Prostate gland (tissue), 2 donors: Measurements from ENCODE around the gene DNAH14. TPM values are rescaled to one million over a fixed set of nuclear protein-coding genes. Genes with fewer than 3 reads are reported as not detected.

Experiments used
- DNase-seq: peaks from one replicate; pipeline ENCODE4 v3.0.0-alpha.2; 2019; ENCODE audit warnings: low spot score
- H3K27ac ChIP-seq, 2 donors: fragments of 200-600 bp; sonication (generic); 2 replicates each; pipeline ENCODE4 v1.5.1; 2017 to 2019
- H3K27me3 ChIP-seq: fragments of 200-600 bp; sonication (generic); replicated peaks from 2 replicates; pipeline ENCODE4 v1.5.1; 2019; ENCODE audit not compliant: insufficient read depth
- H3K36me3 ChIP-seq, 2 donors: fragments of 200-600 bp; sonication (generic); 1 replicate in 1 of 2; 2 replicates in 1 of 2; pipeline versions ENCODE4 v1.5.1 to v1.8.1; 2017 to 2019
- H3K4me1 ChIP-seq: fragments of 200-600 bp; sonication (generic); replicated peaks from 2 replicates; pipeline ENCODE4 v1.5.1; 2019
- H3K4me3 ChIP-seq, 2 donors: fragments of 200-600 bp; sonication (generic); 2 replicates each; pipeline ENCODE4 v1.5.1; 2017 to 2019
- H3K9me3 ChIP-seq: fragments of 200-600 bp; sonication (generic); 2 replicates; pipeline ENCODE4 v1.5.1; 2017
- POLR2A ChIP-seq: fragments of 450-650 bp; IDR thresholded peaks from one replicate; pipeline ENCODE4 v1.6.1; 2016; ENCODE audit warnings: antibody characterized with exemption, mild to moderate bottlenecking
- POLR2AphosphoS5 ChIP-seq: sonication (generic); formaldehyde crosslinking; IDR thresholded peaks from one replicate; pipeline ENCODE4 v1.6.1; 2017; ENCODE audit warnings: antibody characterized with exemption
- WGBS: methylation state at CpG from one replicate; pipeline ENCODE4 v1.1.5; 2018; 5-methylcytosine and 5-hydroxymethylcytosine counted together
- intact Hi-C: fragments of 100-400 bp; cut with DNase I; formaldehyde crosslinking; loops from one replicate; pipeline ENCODE4 v1.14.2; 2022
- total RNA-seq, 2 donors: library from RNA; depleted of rRNA; stranded (reverse); fragments of >200 nt; gene quantifications; one replicate each; pipeline ENCODE4 v1.1.0, GENCODE V29; 2016
- TF ChIP-seq, protein P1 (sequence below), 4 experiments: fragments of 200-600 bp in 2 of 4; fragments of 450-650 bp in 2 of 4; sonication (generic) in 2 of 4; IDR thresholded peaks; 1 replicate in 3 of 4; 2 replicates in 1 of 4; pipeline ENCODE4 v1.5.1; 2016 to 2019; ENCODE audit warnings: antibody characterized with exemption in 4 of 4, mild to moderate bottlenecking in 2 of 4, moderate library complexity in 2 of 4

DNAH14 gene
- total RNA-seq, 2 donors from 2014 or later, result 16.5 to 26.8 TPM

DNA sequence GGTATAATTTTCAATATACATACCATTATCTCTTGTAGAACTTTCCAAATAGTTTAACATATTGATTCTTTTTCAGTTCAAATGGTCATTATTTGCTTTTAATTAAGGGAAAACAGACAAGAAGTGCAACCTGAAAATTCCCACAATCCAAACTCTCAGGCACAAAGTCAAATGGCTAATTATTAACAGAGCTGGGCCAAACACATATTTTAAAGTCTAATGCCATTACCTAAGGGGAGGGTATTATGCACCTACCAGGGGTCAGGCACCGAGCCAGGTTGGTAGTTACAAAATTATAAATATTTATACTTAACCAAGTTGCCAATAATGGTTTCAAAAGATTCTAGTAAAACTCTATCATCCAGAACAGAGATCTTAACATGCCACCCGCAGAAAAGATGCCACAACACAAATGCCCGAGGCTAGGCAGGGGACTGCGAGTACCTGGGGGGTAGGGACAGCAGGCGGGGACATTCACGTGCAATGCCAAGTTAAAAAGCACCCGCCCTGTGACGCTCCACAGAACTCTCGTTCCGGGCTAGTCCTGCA lies 483.4 kb downstream of the DNAH14 start:
- TF ChIP-seq POLR2AphosphoS5, result peak; percentile 70
- no peak for TF ChIP-seq POLR2A
- Histone ChIP-seq H3K27ac (no peak overlapping the region), H3K36me3 (peaks cover 0 to 7% of the 10 kb centered on the region in 2 donors), H3K27me3 (no peaks in the 10 kb centered on the region), H3K9me3 (no peaks in the 10 kb centered on the region), H3K4me3 (no peak overlapping the region), H3K4me1 (peaks cover 4% of the 10 kb centered on the region)
- whole genome bisulfite sequencing, result 35% methylated on average over 10 of the region's 10 CpGs
- peak; percentile 65 for DNase-seq
- intact Hi-C loops, result no loop called here

DNA sequence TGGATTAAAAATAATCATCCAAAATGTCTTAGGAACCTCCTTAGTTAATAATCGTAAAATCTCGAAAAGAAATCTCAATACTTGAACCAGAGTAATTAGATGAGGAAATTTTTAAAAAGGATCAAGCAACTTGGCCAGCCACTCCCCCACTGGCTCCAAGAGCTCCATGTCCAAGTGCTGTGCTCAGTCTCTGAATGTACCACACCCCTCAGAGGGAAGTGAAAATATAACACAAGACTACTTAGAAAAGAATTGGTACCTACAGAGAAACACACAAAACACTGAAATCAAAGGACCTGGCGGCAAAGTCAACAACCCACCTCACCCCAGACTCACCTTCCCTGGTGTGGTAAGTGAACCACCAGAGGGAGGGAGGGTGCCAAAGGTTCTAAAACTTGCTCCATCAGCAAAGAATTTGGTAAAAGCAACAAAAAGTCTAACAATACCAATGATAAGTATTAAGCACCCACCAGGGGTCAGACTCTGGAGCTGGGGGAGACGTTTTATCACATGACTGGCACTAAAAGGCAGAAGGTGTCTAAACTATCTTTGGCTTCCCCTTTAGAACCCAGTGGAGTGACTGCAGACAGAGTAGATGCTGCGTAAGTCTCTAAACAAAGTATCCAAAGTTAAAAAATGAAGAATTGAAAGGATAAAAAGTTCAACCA lies 484.4 kb downstream of the DNAH14 start:
- Histone ChIP-seq H3K27me3 (no peaks in the 10 kb centered on the region), H3K4me3 (no peak overlapping the region), H3K9me3 (no peaks in the 10 kb centered on the region), H3K36me3 (peaks cover 0 to 7% of the 10 kb centered on the region in 2 donors), H3K27ac (no peak overlapping the region), H3K4me1 (peaks cover 11% of the 10 kb centered on the region)
- no peak for DNase-seq
- intact Hi-C loops, result no loop called here
- 91% methylated on average over 5 of the region's 5 CpGs for WGBS
- TF ChIP-seq POLR2AphosphoS5 (no peak), POLR2A (no peak)

DNA sequence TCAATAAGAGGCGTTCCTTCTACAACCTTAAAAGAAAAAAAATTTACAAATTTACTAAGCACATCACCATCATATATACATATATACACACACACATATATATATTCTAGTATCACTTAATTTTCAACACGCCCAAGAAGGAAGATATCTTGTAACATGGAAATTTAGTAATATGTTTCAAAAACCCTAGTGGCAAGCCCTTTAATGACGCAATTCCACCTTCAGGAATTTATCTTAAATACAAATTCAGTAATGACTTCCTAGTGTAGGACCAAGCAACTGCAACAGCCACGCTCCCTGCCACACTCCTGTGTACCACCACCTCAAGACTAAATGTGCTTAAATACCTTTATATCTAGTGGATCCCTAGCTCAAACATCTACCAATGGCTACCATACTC lies 485.8 kb downstream of the DNAH14 start:
- no peaks in the 10 kb centered on the region for H3K9me3 ChIP-seq
- TF ChIP-seq POLR2A (no peak), POLR2AphosphoS5 (no peak)
- TF ChIP-seq, protein P1, sequence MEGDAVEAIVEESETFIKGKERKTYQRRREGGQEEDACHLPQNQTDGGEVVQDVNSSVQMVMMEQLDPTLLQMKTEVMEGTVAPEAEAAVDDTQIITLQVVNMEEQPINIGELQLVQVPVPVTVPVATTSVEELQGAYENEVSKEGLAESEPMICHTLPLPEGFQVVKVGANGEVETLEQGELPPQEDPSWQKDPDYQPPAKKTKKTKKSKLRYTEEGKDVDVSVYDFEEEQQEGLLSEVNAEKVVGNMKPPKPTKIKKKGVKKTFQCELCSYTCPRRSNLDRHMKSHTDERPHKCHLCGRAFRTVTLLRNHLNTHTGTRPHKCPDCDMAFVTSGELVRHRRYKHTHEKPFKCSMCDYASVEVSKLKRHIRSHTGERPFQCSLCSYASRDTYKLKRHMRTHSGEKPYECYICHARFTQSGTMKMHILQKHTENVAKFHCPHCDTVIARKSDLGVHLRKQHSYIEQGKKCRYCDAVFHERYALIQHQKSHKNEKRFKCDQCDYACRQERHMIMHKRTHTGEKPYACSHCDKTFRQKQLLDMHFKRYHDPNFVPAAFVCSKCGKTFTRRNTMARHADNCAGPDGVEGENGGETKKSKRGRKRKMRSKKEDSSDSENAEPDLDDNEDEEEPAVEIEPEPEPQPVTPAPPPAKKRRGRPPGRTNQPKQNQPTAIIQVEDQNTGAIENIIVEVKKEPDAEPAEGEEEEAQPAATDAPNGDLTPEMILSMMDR (IDR thresholded peaks at IDR 0.05), result no peak
- H3K4me1 ChIP-seq, result peaks cover 11% of the 10 kb centered on the region
- no peak for DNase-seq
- H3K27ac ChIP-seq, result no peak overlapping the region
- over 99% methylated on average over 4 of the region's 4 CpGs for WGBS
- intact Hi-C loops, result no loop called here
- no peak overlapping the region for H3K4me3 ChIP-seq
- H3K27me3 ChIP-seq, result no peaks in the 10 kb centered on the region
- peaks cover 0 to 7% of the 10 kb centered on the region in 2 donors for H3K36me3 ChIP-seq

DNA sequence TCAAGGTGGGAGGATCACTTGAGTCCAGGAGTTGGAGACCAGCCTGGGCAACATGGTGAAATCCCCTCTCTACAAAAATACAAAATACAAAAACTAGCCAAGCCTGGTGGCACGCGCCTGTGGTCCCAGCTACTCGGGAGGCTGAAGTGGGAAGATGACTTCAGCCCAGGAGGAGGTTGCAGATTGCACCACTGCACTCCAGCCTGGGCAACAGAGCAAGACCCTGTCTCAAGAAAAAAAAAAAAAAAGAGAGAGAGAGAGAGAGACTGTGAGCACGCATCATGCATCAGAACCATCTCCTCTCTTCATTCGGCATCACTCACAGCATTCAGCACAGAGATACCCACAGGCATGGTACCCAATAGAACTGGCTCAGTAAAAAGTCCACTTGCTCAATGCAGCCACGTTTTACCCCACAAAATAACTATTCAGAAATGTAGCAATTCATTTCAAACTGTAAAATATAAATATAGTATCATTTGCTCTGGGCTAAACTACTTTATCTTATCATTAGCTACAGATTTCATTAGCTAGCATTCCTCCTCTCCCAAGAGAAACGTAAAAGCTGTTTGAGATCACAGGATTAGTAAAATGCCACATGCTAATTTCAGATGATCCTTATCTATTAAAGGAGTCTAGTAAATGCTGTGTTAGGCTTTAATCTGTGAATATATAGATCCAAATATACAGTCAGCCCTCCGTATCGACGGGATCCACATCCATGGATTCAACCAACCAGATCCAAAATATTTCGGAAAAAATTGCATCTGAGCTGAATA lies 486.7 kb downstream of the DNAH14 start:
- no peaks in the 10 kb centered on the region for H3K9me3 ChIP-seq
- DNase-seq, result no peak
- no peak overlapping the region for H3K27ac ChIP-seq
- TF ChIP-seq, protein P1 (IDR thresholded peaks at IDR 0.05), result no peak
- TF ChIP-seq POLR2A (no peak), POLR2AphosphoS5 (no peak)
- intact Hi-C loops, result no loop called here
- no peaks in the 10 kb centered on the region for H3K27me3 ChIP-seq
- H3K4me1 ChIP-seq, result peaks cover 11% of the 10 kb centered on the region
- WGBS, result 77% methylated on average over 11 of the region's 11 CpGs
- H3K36me3 ChIP-seq, result peaks cover 0 to 2% of the 10 kb centered on the region in 2 donors
- no peak overlapping the region for H3K4me3 ChIP-seq

DNA sequence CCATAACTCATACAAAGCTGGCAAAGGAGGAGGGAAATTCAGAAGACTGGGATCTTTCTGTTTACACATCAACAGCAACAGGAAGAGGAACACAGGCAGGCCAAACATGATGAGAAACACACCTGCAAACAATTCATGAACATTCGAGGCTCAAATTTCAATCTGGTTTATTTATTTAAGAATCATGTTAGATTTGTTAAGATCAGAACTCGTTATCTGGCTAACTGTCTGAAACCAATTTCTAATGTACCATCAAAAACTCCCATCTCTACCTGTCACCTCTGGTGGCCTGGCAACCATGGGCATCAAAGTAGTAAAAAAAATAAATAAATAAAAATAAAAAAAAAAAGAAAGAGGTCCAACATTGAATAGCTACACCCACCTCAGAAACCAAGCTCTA lies 488.6 kb downstream of the DNAH14 start:
- TF ChIP-seq POLR2A, result no peak
- TF ChIP-seq POLR2AphosphoS5, result no peak
- peaks cover 18% of the 10 kb centered on the region for H3K4me1 ChIP-seq
- no peaks in the 10 kb centered on the region for H3K36me3 ChIP-seq
- H3K9me3 ChIP-seq, result no peaks in the 10 kb centered on the region
- 33% methylated on average over 2 of the region's 2 CpGs for WGBS
- intact Hi-C loops, result no loop called here
- no peaks in the 10 kb centered on the region for H3K27me3 ChIP-seq
- DNase-seq, result no peak
- no peak overlapping the region for H3K4me3 ChIP-seq
- H3K27ac ChIP-seq, result no peak overlapping the region

DNA sequence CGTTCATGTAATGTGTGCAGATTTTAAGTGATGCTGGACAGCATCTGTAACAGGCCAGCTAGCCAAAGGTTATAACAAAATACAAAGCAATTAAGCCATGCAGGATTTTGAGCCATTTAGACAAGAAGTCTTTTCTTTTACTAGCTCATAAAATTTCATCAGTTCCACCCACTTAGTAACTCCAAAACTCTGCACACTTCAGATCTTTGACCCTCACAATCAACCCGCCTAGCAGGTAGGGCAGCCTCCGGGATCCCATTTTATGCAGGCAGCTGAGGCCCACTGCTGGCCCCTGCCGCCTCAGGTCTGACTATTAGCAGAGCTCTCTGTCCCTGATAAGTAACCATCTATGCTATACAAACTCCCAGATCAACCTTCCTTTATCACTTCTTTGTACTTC lies 489.1 kb downstream of the DNAH14 start:
- no peaks in the 10 kb centered on the region for H3K36me3 ChIP-seq

More for the DNA sequence above, 489.1 kb downstream of the DNAH14 start:
- WGBS, result 39% methylated on average over 4 of the region's 4 CpGs
- H3K4me1 ChIP-seq, result peaks cover 24% of the 10 kb centered on the region
- TF ChIP-seq POLR2A, result no peak
- TF ChIP-seq, protein P1 (IDR thresholded peaks at IDR 0.05), result no peak
- TF ChIP-seq POLR2AphosphoS5, result peak; percentile 20
- intact Hi-C loops, result no loop called here
- peak; percentile 26 for DNase-seq
- H3K27me3 ChIP-seq, result no peaks in the 10 kb centered on the region
- H3K9me3 ChIP-seq, result no peaks in the 10 kb centered on the region
- peak overlapping the region in 1 of 2 donors; percentile 10 for H3K27ac ChIP-seq
- H3K4me3 ChIP-seq, result no peak overlapping the region
